Testis (tissue), 3 donors: ENCODE data around the gene LRRC49. TPM values are rescaled to one million over a fixed set of nuclear protein-coding genes. Genes with fewer than 3 reads are reported as not detected.

Experiments
- DNase-seq: peaks from one replicate; pipeline ENCODE4 v3.0.0-alpha.2; 2019
- H3K27ac ChIP-seq, 2 donors: fragments of 200-600 bp; sonication (generic); one replicate each; pipeline ENCODE4 v1.5.1; 2019
- H3K27me3 ChIP-seq: fragments of 200-600 bp; sonication (generic); one replicate; pipeline ENCODE4 v1.5.1; 2019
- H3K36me3 ChIP-seq: fragments of 200-600 bp; sonication (generic); one replicate; pipeline ENCODE4 v1.5.1; 2017; ENCODE audit warnings: low read depth; ENCODE audit errors: missing control alignments
- H3K4me1 ChIP-seq: fragments of 200-600 bp; sonication (generic); one replicate; pipeline ENCODE4 v1.5.1; 2019
- H3K4me3 ChIP-seq, 2 donors: fragments of 200-600 bp; sonication (generic); one replicate each; pipeline ENCODE4 v1.5.1; 2017 to 2019
- H3K9me3 ChIP-seq: fragments of 200-600 bp; sonication (generic); one replicate; pipeline ENCODE4 v1.5.1; 2017
- CTCF ChIP-seq, 3 experiments: fragments of 450-650 bp in 2 of 3; fragments of 200-600 bp in 1 of 3; sonication (generic) in 1 of 3; IDR thresholded peaks; one replicate each; pipeline ENCODE4 v1.5.1; 2016 to 2019; ENCODE audit warnings: antibody characterized with exemption in 3 of 3, mild to moderate bottlenecking in 2 of 3, moderate library complexity in 1 of 3
- POLR2A ChIP-seq: fragments of 450-650 bp; IDR thresholded peaks from one replicate; pipeline ENCODE4 v1.6.1; 2017; ENCODE audit warnings: antibody characterized with exemption, mild to moderate bottlenecking, moderate library complexity
- WGBS, 2 donors: methylation state at CpG; one replicate each; pipeline ENCODE4 v1.1.5; 2018; 5-methylcytosine and 5-hydroxymethylcytosine counted together
- intact Hi-C: fragments of 100-400 bp; cut with DNase I; formaldehyde crosslinking; loops from one replicate; pipeline ENCODE4 v1.15.1; 2023; ENCODE audit warnings: low total_unique reads
- polyA plus RNA-seq: library from polyadenylated mRNA; stranded (reverse); fragments of 350-450 nt; fragmentation: Illumina TruSeq; extraction: RNeasy Lipid Tissue Mini Kit (QIAGEN cat#74804); gene quantifications from one replicate; pipeline ENCODE4 v1.2.3, GENCODE V29; 2014; ENCODE audit warnings: low read depth, low replicate concordance; ENCODE audit not compliant: insufficient read depth
- total RNA-seq, 2 donors: library from RNA; depleted of rRNA; stranded (reverse); fragments of >200 nt; gene quantifications; one replicate each; pipeline ENCODE4 v1.2.3, GENCODE V29; 2016

Gene LRRC49
- total and polyA plus RNA-seq, 3 donors from 2014 or later = 19.9 to 35.4 (median 22.4) TPM

GRCh38 chr15:70947351-70948335 lies 55.0 kb downstream of the LRRC49 start:
- Histone ChIP-seq H3K4me1 (no peaks in the 10 kb centered on the region), H3K27me3 (no peaks in the 10 kb centered on the region), H3K36me3 (no peaks in the 10 kb centered on the region), H3K9me3 (no peaks in the 10 kb centered on the region), H3K27ac (no peak overlapping the region), H3K4me3 (no peak overlapping the region)
- no peak for TF ChIP-seq CTCF (IDR thresholded peaks at IDR 0.05)
- no peak for TF ChIP-seq POLR2A
- intact Hi-C loops = no loop called here
- 82 to 84% methylated on average over 7 of the region's 7 CpGs for WGBS, 2 donors
- no peak for DNase-seq

- no peaks in the 10 kb centered on the region for H3K9me3 ChIP-seq
- intact Hi-C loops = no loop called here
- no peak overlapping the region for H3K27ac ChIP-seq
Observed at GRCh38 chr15:70950953-70951352, 58.3 kb downstream of the LRRC49 start.

GRCh38 chr15:70954171-70954570 lies 61.5 kb downstream of the LRRC49 start:
- Histone ChIP-seq H3K4me1 (no peaks in the 10 kb centered on the region), H3K27me3 (no peaks in the 10 kb centered on the region), H3K9me3 (no peaks in the 10 kb centered on the region), H3K27ac (no peak overlapping the region), H3K36me3 (no peaks in the 10 kb centered on the region), H3K4me3 (no peak overlapping the region)
- WGBS, 2 donors = 93 to 100% methylated on average over 1 of the region's 1 CpG
- intact Hi-C loops = no loop called here
- TF ChIP-seq CTCF (IDR thresholded peaks at IDR 0.05) (no peak), POLR2A (no peak)
- no peak for DNase-seq

More at GRCh38 chr15:70950953-70951352, 58.3 kb downstream of the LRRC49 start:
- Histone ChIP-seq H3K4me1 (no peaks in the 10 kb centered on the region), H3K36me3 (no peaks in the 10 kb centered on the region), H3K4me3 (no peak overlapping the region), H3K27me3 (no peaks in the 10 kb centered on the region)
- no peak for TF ChIP-seq POLR2A
- no peak for TF ChIP-seq CTCF (IDR thresholded peaks at IDR 0.05)
- DNase-seq = no peak

DNA sequence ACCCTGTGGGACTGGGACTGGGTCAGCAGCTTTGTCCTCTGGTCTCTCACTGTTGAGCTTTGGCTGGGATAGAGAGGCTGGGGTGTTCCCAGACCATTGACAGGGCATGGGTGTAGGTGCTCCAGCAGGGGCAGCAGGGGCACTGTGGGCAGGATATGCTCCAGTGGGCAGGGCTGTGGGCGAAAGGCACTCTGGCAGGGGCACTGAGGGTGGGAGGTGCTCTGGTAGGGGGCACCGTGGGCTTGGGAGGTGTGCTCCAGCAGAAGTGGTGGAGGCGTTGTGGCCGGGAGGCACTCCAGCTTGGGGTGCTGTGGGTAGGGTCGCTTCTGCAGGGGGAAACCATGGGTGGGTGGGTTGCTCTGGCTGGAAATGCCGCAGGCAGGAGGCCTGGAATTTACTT lies 62.1 kb downstream of the LRRC49 start:
- 90 to 92% methylated on average over 6 of the region's 6 CpGs for WGBS, 2 donors
- TF ChIP-seq POLR2A (no peak), CTCF (IDR thresholded peaks at IDR 0.05) (no peak)
- H3K9me3 ChIP-seq = no peaks in the 10 kb centered on the region
- H3K4me1 ChIP-seq = no peaks in the 10 kb centered on the region
- no peaks in the 10 kb centered on the region for H3K36me3 ChIP-seq
- DNase-seq = no peak
- intact Hi-C loops = no loop called here
- H3K27me3 ChIP-seq = no peaks in the 10 kb centered on the region
- H3K27ac ChIP-seq = no peak overlapping the region
- no peak overlapping the region for H3K4me3 ChIP-seq

DNA sequence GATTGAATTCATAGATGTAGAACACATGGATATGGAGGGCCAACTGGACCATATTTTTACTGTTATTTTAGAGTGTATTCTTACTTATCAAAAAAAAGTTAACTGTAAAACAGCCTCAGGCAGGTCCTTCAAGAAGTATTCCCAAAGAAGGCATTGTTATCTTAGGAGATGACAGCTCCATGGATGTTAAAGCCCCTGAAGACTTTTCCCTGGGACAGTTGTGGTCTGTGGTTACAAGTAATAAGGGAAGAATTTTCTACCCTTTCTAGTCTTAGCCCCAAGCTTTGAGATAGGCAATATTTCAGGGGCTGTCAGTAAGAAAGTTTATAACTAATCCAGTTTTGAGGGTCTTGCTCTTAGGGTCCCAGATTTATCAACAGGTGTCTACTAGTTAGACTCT lies 62.5 kb downstream of the LRRC49 start:
- intact Hi-C loops = no loop called here
- no peak for DNase-seq
- no peak for TF ChIP-seq CTCF (IDR thresholded peaks at IDR 0.05)
- no peak for TF ChIP-seq POLR2A
- H3K36me3 ChIP-seq = no peaks in the 10 kb centered on the region
- no peaks in the 10 kb centered on the region for H3K9me3 ChIP-seq
- no peaks in the 10 kb centered on the region for H3K4me1 ChIP-seq
- no peaks in the 10 kb centered on the region for H3K27me3 ChIP-seq
- H3K27ac ChIP-seq = no peak overlapping the region
- H3K4me3 ChIP-seq = no peak overlapping the region
